OCI-LY3 (cell line): ENCODE measurements around the gene PDCD7.
"Not testable (repeated sequence)": the region's sequence is repeated elsewhere in the genome, so short reads cannot be mapped to it uniquely, and the experiment has no call there.

ENCODE experiments used
- H2AFZ ChIP-seq: fragments of 200-600, 300-600 bp; shearing (Covaris generic); 2 replicates; pipeline ENCODE4 v1.6.0; 2014; ENCODE audit warnings: antibody characterized with exemption, low read depth, low read length
- H3K27ac ChIP-seq: fragments of 200-600, 300-600 bp; sonication (generic); 2 replicates; pipeline ENCODE4 v1.5.1; 2014; ENCODE audit warnings: mild to moderate bottlenecking, low read length, moderate library complexity, mixed read lengths
- H3K27me3 ChIP-seq: fragments of 200-600, 300-600 bp; sonication (generic); 2 replicates; pipeline ENCODE4 v1.6.1; 2014; ENCODE audit warnings: low read depth, low read length, mixed read lengths
- H3K36me3 ChIP-seq: fragments of 200-600, 300-600 bp; sonication (generic); replicated peaks from 2 replicates; pipeline ENCODE3; 2014; ENCODE audit warnings: low read depth, low read length, mixed read lengths
- H3K4me1 ChIP-seq: fragments of 300-600, 200-600 bp; sonication (generic); 2 replicates; pipeline ENCODE4 v1.6.1; 2014; ENCODE audit warnings: low read length, mixed read lengths
- H3K4me2 ChIP-seq: fragments of 200-600, 300-600 bp; sonication (generic); 2 replicates; pipeline ENCODE4 v1.6.1; 2014; ENCODE audit warnings: low read length, mixed read lengths
- H3K4me3 ChIP-seq: fragments of 300-600, 200-600 bp; sonication (generic); 2 replicates; pipeline ENCODE4 v1.5.1; 2014; ENCODE audit warnings: antibody characterized with exemption, mild to moderate bottlenecking, low read length, moderate library complexity
- H3K79me2 ChIP-seq: fragments of 300-600, 200-600 bp; shearing (Covaris generic); 2 replicates; pipeline ENCODE4 v1.6.1; 2014; ENCODE audit warnings: mild to moderate bottlenecking, low read length, mixed read lengths
- H3K9ac ChIP-seq: fragments of 300-600, 200-600 bp; shearing (Covaris generic); 2 replicates; pipeline ENCODE4 v1.6.0; 2014; ENCODE audit warnings: mild to moderate bottlenecking, low read length, moderate library complexity
- H3K9me3 ChIP-seq: fragments of 200-600, 300-600 bp; shearing (Covaris generic); 2 replicates; pipeline ENCODE4 v1.6.1; 2014; ENCODE audit warnings: low read length, mixed read lengths; ENCODE audit not compliant: insufficient read depth
- H4K20me1 ChIP-seq: fragments of 200-600, 300-600 bp; sonication (generic); 2 replicates; pipeline ENCODE4 v1.6.1; 2016; ENCODE audit warnings: low read length, mixed read lengths; ENCODE audit not compliant: insufficient read depth
- EZH2phosphoT487 ChIP-seq: fragments of 200-600 bp; shearing (Covaris generic); IDR thresholded peaks from 2 replicates; pipeline ENCODE4 v1.6.1; 2018; ENCODE audit warnings: antibody characterized with exemption, mixed run types, low read depth
- TF ChIP-seq, protein P1 (sequence below): fragments of 200-600, 300-600 bp; sonication (generic); IDR thresholded peaks from 2 replicates; pipeline ENCODE4 v1.5.1; 2014; ENCODE audit warnings: antibody characterized with exemption, low read length, low read depth

PDCD7 gene

DNA sequence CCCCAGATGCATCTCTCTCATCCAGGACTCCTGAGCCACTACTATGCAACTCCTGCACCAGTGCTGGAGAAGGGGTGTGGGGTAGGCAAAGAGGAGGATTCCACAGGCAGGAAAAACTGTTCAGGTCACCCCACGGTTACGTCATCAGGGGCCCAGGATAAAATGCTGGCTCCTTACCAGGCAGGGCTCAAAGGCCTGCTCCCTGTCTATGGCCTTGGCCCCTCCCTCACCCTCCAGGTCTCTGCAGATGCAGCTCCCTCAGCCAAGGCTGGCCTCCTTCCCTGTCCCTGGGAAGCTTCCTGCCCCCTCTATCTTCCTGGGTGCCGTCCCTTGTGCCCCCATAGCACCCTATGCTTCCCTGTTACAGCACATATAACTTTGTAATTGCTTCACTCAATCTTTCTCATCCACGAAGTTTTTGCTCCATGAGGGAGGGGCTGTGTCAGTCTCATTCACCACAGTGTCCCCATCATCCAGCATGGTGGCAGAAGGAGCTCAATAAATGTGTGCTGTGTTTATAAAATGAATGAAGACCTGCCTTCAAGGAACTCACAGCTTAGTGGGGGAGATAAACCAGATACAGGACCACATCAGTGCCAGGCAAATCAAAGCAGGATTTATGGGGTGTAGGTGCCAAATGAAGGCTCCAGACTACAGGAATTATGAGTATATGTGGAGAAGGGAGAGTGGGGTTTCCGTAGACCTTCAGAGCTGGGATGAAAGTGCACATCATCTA, 38.4 kb downstream of the PDCD7 start:
- no peaks in the 10 kb centered on the region for H3K4me1 ChIP-seq
- H3K27ac ChIP-seq = no peak overlapping the region
- no peaks in the 10 kb centered on the region for H3K27me3 ChIP-seq
- no peaks in the 10 kb centered on the region for H3K9me3 ChIP-seq
- no peak overlapping the region for H2AFZ ChIP-seq
- TF ChIP-seq EZH2phosphoT487 = no peak
- TF ChIP-seq, protein P1, sequence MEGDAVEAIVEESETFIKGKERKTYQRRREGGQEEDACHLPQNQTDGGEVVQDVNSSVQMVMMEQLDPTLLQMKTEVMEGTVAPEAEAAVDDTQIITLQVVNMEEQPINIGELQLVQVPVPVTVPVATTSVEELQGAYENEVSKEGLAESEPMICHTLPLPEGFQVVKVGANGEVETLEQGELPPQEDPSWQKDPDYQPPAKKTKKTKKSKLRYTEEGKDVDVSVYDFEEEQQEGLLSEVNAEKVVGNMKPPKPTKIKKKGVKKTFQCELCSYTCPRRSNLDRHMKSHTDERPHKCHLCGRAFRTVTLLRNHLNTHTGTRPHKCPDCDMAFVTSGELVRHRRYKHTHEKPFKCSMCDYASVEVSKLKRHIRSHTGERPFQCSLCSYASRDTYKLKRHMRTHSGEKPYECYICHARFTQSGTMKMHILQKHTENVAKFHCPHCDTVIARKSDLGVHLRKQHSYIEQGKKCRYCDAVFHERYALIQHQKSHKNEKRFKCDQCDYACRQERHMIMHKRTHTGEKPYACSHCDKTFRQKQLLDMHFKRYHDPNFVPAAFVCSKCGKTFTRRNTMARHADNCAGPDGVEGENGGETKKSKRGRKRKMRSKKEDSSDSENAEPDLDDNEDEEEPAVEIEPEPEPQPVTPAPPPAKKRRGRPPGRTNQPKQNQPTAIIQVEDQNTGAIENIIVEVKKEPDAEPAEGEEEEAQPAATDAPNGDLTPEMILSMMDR = no peak
- no peaks in the 10 kb centered on the region for H4K20me1 ChIP-seq
- no peak overlapping the region for H3K9ac ChIP-seq
- no peak overlapping the region for H3K4me3 ChIP-seq
- no peaks in the 10 kb centered on the region for H3K79me2 ChIP-seq
- peaks cover 13% of the 10 kb centered on the region for H3K36me3 ChIP-seq
- no peak overlapping the region for H3K4me2 ChIP-seq

DNA sequence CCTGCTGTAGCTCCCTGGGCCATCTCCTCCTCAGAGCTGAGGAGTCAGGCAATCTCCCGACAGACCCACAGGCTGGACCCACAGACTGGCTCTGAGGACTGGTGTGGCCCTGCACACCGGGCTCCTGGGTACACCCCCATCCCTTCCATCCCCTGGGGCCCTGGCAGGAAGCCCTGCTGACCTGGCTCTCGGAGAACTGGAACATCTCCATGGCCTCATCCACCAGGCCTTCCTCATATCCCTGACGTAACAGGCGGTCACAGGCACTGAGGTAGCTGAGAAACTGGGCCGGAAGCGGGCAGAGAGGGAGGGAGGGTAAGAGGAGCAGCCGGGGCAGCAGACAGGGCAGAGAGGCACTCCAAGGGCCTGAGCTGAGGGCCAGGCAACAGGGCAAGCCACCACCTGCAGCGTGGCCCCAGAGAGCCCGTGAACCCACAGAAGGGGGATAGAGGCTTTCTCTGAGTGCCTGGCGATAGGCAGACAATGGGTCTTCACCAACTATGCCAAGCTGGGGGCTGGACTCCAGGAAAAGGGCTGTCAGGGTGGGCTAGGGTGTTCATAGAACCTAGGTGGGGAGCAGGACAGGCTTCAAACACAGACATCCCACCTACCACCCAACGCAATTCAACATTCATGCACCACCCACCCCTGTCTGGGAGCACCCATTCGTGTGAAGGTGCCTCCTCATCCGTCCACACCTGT, 39.2 kb downstream of the PDCD7 start:
- TF ChIP-seq, protein P1 = no peak
- TF ChIP-seq EZH2phosphoT487 = no peak
- peaks cover 13% of the 10 kb centered on the region for H3K36me3 ChIP-seq
- no peak overlapping the region for H3K27ac ChIP-seq
- no peaks in the 10 kb centered on the region for H4K20me1 ChIP-seq
- H3K4me2 ChIP-seq = no peak overlapping the region
- no peak overlapping the region for H2AFZ ChIP-seq
- H3K4me1 ChIP-seq = no peaks in the 10 kb centered on the region
- H3K4me3 ChIP-seq = no peak overlapping the region
- no peaks in the 10 kb centered on the region for H3K27me3 ChIP-seq
- H3K79me2 ChIP-seq = no peaks in the 10 kb centered on the region
- no peak overlapping the region for H3K9ac ChIP-seq
- H3K9me3 ChIP-seq = no peaks in the 10 kb centered on the region

DNA sequence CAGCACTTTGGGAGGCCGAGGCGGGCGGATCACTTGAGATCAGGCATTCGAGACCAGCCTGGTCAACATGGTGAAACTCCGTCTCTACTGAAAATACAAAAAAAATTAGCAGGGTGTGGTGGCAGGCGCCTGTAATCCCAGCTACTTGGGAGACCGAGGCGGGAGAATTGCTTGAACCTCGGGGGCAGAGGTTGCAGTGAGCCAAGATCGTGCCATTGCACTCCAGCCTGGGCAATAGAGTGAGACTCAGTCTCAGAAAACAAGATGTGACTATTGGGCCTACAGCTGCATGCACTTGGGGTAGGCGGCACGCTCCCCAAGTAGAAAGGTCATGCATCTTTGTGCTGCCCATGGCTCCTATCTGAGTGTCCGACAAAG, 39.8 kb downstream of the PDCD7 start:
- not testable (repeated sequence) for H3K36me3 ChIP-seq, H3K4me1 ChIP-seq, H4K20me1 ChIP-seq, H3K27ac ChIP-seq, H3K4me2 ChIP-seq, H2AFZ ChIP-seq, H3K27me3 ChIP-seq, H3K79me2 ChIP-seq, H3K4me3 ChIP-seq, H3K9me3 ChIP-seq, H3K9ac ChIP-seq

DNA sequence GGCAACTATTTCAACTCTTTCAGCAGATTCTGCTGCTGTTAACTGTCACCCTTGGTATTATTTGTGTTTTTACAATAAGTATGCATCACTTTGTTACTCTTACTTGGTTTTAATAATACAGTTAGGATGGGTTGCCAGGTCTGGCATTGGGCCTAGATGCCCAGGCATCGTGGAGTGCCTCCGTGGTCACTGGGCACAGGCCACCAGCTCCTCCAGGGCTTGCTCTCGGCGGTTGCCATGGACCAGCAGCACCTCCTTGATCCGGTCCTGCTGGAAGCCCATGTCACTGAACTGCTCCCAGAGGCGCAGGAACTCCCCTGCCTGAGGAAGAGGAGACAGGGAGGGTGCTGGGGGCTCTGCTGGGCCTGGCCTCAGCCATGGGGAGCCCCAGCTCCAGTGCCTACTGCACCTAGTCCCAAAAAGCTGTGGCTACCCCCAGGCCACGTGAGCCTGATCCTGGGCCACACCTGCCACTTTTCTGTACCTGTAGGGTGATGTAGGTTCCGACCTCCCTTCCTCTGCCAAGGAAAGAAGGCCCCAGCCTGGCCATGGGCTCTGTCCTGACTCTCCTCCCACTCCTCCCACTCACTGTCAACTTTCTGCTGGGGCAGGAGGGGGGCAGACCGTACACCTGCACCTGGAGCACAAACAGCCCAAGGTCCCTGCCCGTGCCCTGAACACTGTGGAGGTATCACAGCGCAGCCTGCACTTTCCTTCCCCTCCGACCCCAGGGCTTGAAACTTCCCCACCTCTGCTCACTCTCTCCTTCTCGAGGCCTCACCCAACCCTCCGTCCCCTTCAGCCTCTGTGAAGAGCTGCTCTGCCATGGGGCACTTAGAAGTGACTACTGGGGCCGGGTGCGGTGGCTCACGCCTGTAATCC, 40.5 kb downstream of the PDCD7 start:
- Histone ChIP-seq H3K79me2 (no peaks in the 10 kb centered on the region), H3K27ac (no peak overlapping the region), H3K4me2 (no peak overlapping the region), H3K4me3 (no peak overlapping the region), H2AFZ (no peak overlapping the region), H4K20me1 (no peaks in the 10 kb centered on the region), H3K27me3 (no peaks in the 10 kb centered on the region), H3K9me3 (no peaks in the 10 kb centered on the region), H3K36me3 (peaks cover 1% of the 10 kb centered on the region), H3K4me1 (no peaks in the 10 kb centered on the region), H3K9ac (no peak overlapping the region)
- TF ChIP-seq, protein P1 = no peak
- no peak for TF ChIP-seq EZH2phosphoT487
